Measurements from ENCODE around the gene ERCC6.

DNA sequence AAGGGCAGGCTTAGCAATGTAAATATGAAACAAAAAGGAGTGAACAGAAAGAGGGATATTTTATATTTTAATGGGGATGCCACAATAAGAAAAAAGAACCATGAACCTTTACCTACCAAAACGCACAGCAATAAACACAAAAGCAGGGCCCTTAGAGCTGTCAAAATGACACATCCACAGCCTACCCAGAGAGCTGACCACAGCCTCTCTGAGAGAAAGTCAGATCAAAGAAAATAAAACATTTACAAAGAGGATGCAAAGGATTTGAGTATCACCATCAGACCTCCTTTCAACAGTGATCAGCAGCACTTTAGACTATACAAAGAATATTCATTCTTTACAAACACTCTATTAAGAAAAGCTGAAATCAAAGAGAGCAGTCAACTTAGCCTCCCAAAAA is 52.9 kb downstream of the ERCC6 start:
- TF ChIP-seq, protein P1, sequence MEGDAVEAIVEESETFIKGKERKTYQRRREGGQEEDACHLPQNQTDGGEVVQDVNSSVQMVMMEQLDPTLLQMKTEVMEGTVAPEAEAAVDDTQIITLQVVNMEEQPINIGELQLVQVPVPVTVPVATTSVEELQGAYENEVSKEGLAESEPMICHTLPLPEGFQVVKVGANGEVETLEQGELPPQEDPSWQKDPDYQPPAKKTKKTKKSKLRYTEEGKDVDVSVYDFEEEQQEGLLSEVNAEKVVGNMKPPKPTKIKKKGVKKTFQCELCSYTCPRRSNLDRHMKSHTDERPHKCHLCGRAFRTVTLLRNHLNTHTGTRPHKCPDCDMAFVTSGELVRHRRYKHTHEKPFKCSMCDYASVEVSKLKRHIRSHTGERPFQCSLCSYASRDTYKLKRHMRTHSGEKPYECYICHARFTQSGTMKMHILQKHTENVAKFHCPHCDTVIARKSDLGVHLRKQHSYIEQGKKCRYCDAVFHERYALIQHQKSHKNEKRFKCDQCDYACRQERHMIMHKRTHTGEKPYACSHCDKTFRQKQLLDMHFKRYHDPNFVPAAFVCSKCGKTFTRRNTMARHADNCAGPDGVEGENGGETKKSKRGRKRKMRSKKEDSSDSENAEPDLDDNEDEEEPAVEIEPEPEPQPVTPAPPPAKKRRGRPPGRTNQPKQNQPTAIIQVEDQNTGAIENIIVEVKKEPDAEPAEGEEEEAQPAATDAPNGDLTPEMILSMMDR (IDR thresholded peaks at IDR 0.05; ENCODE audit: low read depth, low read length, poor library complexity, severe bottlenecking) = no peak
- TF ChIP-seq EZH2phosphoT487 (IDR thresholded peaks at IDR 0.05; ENCODE audit: borderline replicate concordance, low read length) = no peak
